K562 (cell line): ENCODE results near the gene TNPO2. TPM values are rescaled to one million over a fixed set of nuclear protein-coding genes. Genes with fewer than 3 reads are reported as not detected.

Experiments
- HNRNPK ChIP-seq: fragments of 200-400 bp; formaldehyde crosslinking; IDR thresholded peaks from one replicate; pipeline ENCODE4 v1.6.1; 2018; ENCODE audit warnings: mild to moderate bottlenecking, low read depth, low read length; ENCODE audit not compliant: poor library complexity, severe bottlenecking
- NR3C1 ChIP-seq: sonication (generic); formaldehyde crosslinking; IDR thresholded peaks from 2 replicates; pipeline ENCODE4 v1.8.1; 2022; ENCODE audit warnings: missing genetic modification reagents
- OTX1 ChIP-seq: fragments of 450-650 bp; formaldehyde crosslinking; IDR thresholded peaks from 2 replicates; pipeline ENCODE4 v1.4.0; 2022; ENCODE audit warnings: mild to moderate bottlenecking
- PHB ChIP-seq: fragments of 250-450 bp; sonication (Bioruptor Pico); IDR thresholded peaks from 2 replicates; pipeline ENCODE4 v1.5.0; 2021
- SIN3A ChIP-seq, 2 experiments: fragments of 150-350 bp in 1 of 2; IDR thresholded peaks; 2 replicates each; pipeline ENCODE4 v1.6.1; 2011 to 2016; ENCODE audit warnings: borderline replicate concordance in 2 of 2, low read depth in 2 of 2, low read length in 2 of 2, mild to moderate bottlenecking in 2 of 2, moderate library complexity in 2 of 2; ENCODE audit not compliant: control insufficient read depth in 1 of 2
- SMARCC2 ChIP-seq: fragments of 450-650 bp; IDR thresholded peaks from 2 replicates; pipeline ENCODE4 v1.6.1; 2017; ENCODE audit warnings: antibody characterized with exemption, moderate library complexity, mild to moderate bottlenecking, low read depth
- SRSF1 ChIP-seq: fragments of 200-400 bp; formaldehyde crosslinking; IDR thresholded peaks from 2 replicates; pipeline ENCODE4 v1.6.1; 2017; ENCODE audit warnings: mild to moderate bottlenecking, low read depth, low read length, moderate library complexity
- ZBTB1 ChIP-seq: sonication (generic); formaldehyde crosslinking; IDR thresholded peaks from 2 replicates; pipeline ENCODE4 v1.8.1; 2023; ENCODE audit warnings: missing genetic modification reagents, low read depth, mild to moderate bottlenecking, borderline replicate concordance
- ZBTB40 ChIP-seq, 2 experiments: fragments of 450-650 bp in 1 of 2; sonication (generic) in 1 of 2; formaldehyde crosslinking in 1 of 2; IDR thresholded peaks; 2 replicates each; pipeline versions ENCODE4 v1.7.1 to v1.9.0; 2016 to 2022; ENCODE audit warnings: inconsistent platforms in 1 of 2, mild to moderate bottlenecking in 1 of 2, missing genetic modification reagents in 1 of 2
- ZNF277 ChIP-seq: fragments of 250-450 bp; sonication (Bioruptor Pico); IDR thresholded peaks from 2 replicates; pipeline ENCODE4 v1.8.0; 2022; ENCODE audit warnings: inconsistent platforms, mild to moderate bottlenecking, moderate library complexity, borderline replicate concordance
- ZNF347 ChIP-seq: fragments of 450-650 bp; formaldehyde crosslinking; IDR thresholded peaks from 2 replicates; pipeline ENCODE4 v1.4.0; 2020; ENCODE audit warnings: low read depth, mild to moderate bottlenecking, moderate library complexity
- ZNF717 ChIP-seq: fragments of 250-450 bp; sonication (Bioruptor Pico); IDR thresholded peaks from 2 replicates; pipeline ENCODE4 v1.5.0; 2021
- polyA plus RNA-seq, 8 experiments: library from polyadenylated mRNA; depleted of rRNA in 4 of 8; stranded (reverse) in 5 of 8; unstranded in 3 of 8; fragments of >200 nt; fragmentation: Nextera tagmentation in 2 of 8; fragmentation: Illumina TruSeq in 1 of 8; extraction: Ambion mirVana in 2 of 8; extraction: Trizol in 1 of 8; gene quantifications; 2 replicates each; pipeline versions ENCODE4 v1.2.1 to v1.2.3, GENCODE V29; 2011 to 2014; ENCODE audit warnings: inconsistent platforms in 1 of 8, missing spikeins in 1 of 8
- total RNA-seq, 7 experiments: library from RNA; depleted of rRNA in 6 of 7; stranded (reverse); fragments of >200 nt in 6 of 7; fragmentation: Illumina TruSeq in 2 of 7; extraction: Trizol in 2 of 7; gene quantifications; 2 replicates each; pipeline versions ENCODE4 v1.2.1 to v1.2.3, GENCODE V29; 2011 to 2021; ENCODE audit warnings: low replicate concordance in 1 of 7
- TF ChIP-seq, protein P1 (sequence below): fragments of 450-650 bp; formaldehyde crosslinking; IDR thresholded peaks from 2 replicates; pipeline ENCODE4 v1.4.0; 2020; ENCODE audit warnings: mild to moderate bottlenecking, moderate library complexity

TNPO2 gene
- total and polyA plus RNA-seq, 9 of the 15 experiments (the other 6 are each of a cell fraction or from before 2014, with no cell fraction given), result 6.0 to 126 (median 53.8) TPM

DNA sequence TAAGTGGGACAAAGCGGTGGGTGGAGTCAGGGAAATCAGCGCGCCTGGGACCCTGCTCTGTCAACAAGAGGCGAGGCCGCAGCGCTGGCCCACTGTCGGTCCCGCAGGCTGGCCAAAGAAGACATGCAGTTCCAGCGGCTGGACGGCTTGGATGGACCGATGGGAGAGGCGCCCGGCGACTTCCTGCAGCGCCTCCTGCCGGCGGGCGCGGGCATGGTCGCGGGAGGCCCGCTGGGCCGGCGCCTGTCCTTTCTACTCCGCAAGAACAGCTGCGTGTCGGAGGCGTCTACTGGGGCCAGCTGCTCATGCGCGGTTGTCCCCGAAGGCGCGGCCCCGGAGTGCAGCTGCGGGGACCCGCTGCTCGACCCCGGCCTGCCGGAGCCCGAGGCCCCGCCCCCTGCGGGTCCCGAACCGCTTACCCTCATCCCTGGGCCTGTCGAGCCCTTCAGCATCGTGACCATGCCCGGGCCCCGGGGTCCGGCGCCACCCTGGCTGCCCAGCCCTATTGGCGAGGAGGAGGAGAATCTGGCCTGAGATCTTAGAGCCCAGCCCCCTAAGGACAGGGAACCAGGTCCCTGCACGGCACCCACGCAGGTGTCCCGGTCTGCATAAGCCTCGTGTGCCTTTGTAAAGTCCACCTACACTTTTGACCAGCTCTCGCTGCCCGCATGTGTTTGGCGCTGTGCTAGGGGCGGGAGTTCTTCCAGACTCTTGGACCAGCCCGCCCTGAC, 34.0 kb upstream of the TNPO2 start (continued):
- TF ChIP-seq ZNF277 (CRISPR knock-in tag) (no peak), SMARCC2 (no peak), ZBTB1 (peak; percentile 41; the same call in 1 of the 2 replicates), ZNF717 (no peak), ZBTB40 (IDR thresholded peaks at IDR 0.05) (no peak), ZBTB40 (CRISPR knock-in tag; IDR thresholded peaks at IDR 0.05) (no peak), NR3C1 (no peak), ZNF347 (no peak), SRSF1 (no peak), HNRNPK (no peak), OTX1 (CRISPR knock-in tag) (no peak), SIN3A (IDR thresholded peaks at IDR 0.05; ENCODE audit: borderline replicate concordance in 2 of 2, control insufficient read depth in 1 of 2, low read depth in 2 of 2, low read length in 2 of 2) (peak in 1 of 2 experiments; percentile 67; a peak in 1 of 4 replicates), PHB (no peak)
- TF ChIP-seq, protein P1, sequence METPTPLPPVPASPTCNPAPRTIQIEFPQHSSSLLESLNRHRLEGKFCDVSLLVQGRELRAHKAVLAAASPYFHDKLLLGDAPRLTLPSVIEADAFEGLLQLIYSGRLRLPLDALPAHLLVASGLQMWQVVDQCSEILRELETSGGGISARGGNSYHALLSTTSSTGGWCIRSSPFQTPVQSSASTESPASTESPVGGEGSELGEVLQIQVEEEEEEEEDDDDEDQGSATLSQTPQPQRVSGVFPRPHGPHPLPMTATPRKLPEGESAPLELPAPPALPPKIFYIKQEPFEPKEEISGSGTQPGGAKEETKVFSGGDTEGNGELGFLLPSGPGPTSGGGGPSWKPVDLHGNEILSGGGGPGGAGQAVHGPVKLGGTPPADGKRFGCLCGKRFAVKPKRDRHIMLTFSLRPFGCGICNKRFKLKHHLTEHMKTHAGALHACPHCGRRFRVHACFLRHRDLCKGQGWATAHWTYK (CRISPR knock-in tag), result no peak
